HFFc6 (cell line): ENCODE measurements around the gene TBX6. TPM values are rescaled to one million over a fixed set of nuclear protein-coding genes. Genes with fewer than 3 reads are reported as not detected.

Experiments used
- DNase-seq: peaks from one replicate; pipeline ENCODE4 v3.0.0-alpha.2; 2018
- H3K27ac Mint-ChIP-seq: 2 replicates; pipeline ENCODE4 v1.8.0; 2020; ENCODE audit warnings: mild to moderate bottlenecking, mixed read lengths
- H3K27me3 Mint-ChIP-seq: 2 replicates; pipeline ENCODE4 v1.8.0; 2021; ENCODE audit warnings: mild to moderate bottlenecking, moderate library complexity, mixed read lengths; ENCODE audit not compliant: insufficient read depth
- H3K36me3 Mint-ChIP-seq: 2 replicates; pipeline ENCODE4 v1.8.0; 2021; ENCODE audit warnings: low read depth, mixed read lengths
- H3K4me1 Mint-ChIP-seq: 2 replicates; pipeline ENCODE4 v1.8.0; 2020; ENCODE audit warnings: low read depth, mixed read lengths
- H3K4me3 Mint-ChIP-seq: 2 replicates; pipeline ENCODE4 v1.8.0; 2020; ENCODE audit warnings: mild to moderate bottlenecking, moderate library complexity, mixed read lengths
- H3K9me3 Mint-ChIP-seq: 2 replicates; pipeline ENCODE4 v1.8.0; 2020; ENCODE audit warnings: mild to moderate bottlenecking, mixed read lengths
- CTCF ChIP-seq: fragments of 200-600 bp; sonication (generic); IDR thresholded peaks from 2 replicates; pipeline ENCODE4 v1.5.0; 2021; ENCODE audit warnings: antibody characterized with exemption, mild to moderate bottlenecking
- total RNA-seq, 6 experiments: library from RNA; stranded (reverse); fragmentation: NEBNext Ultra II Directional; extraction: Animal tissue kit (Norgen Biotek cat#: 25700); gene quantifications; 2 replicates in 1 of 6; 3 replicates in 5 of 6; pipeline ENCODE4 v1.2.3, GENCODE V29; 2021

The TBX6 gene
- total RNA-seq, 6 experiments from 2014 or later = 0.16 to 0.33 (median 0.26) TPM

GRCh38 chr16:30086291-30087140, 5.2 kb downstream of the TBX6 start:
- TF ChIP-seq CTCF = no peak
- peaks cover 24% of the 10 kb centered on the region for H3K36me3 Mint-ChIP-seq
- peaks cover 26% of the 10 kb centered on the region for H3K4me1 Mint-ChIP-seq
- H3K27ac Mint-ChIP-seq = no peak overlapping the region
- no peak for DNase-seq
- H3K27me3 Mint-ChIP-seq = peaks cover 2% of the 10 kb centered on the region
- H3K4me3 Mint-ChIP-seq = no peak overlapping the region
- H3K9me3 Mint-ChIP-seq = no peaks in the 10 kb centered on the region

GRCh38 chr16:30085820-30086219, 5.9 kb downstream of the TBX6 start:
- Mint-ChIP-seq H3K27me3 (peaks cover 2% of the 10 kb centered on the region), H3K36me3 (peaks cover 24% of the 10 kb centered on the region)
- DNase-seq = no peak

GRCh38 chr16:30085247-30085646, 6.5 kb downstream of the TBX6 start:
- peaks cover 21% of the 10 kb centered on the region for H3K4me1 Mint-ChIP-seq
- H3K9me3 Mint-ChIP-seq = no peaks in the 10 kb centered on the region
- peaks cover 2% of the 10 kb centered on the region for H3K27me3 Mint-ChIP-seq
- H3K36me3 Mint-ChIP-seq = peaks cover 24% of the 10 kb centered on the region
- H3K27ac Mint-ChIP-seq = no peak overlapping the region
- no peak for TF ChIP-seq CTCF
- no peak for DNase-seq
- H3K4me3 Mint-ChIP-seq = no peak overlapping the region

More at GRCh38 chr16:30085820-30086219, 5.9 kb downstream of the TBX6 start:
- no peak for TF ChIP-seq CTCF
- Mint-ChIP-seq H3K9me3 (no peaks in the 10 kb centered on the region), H3K27ac (no peak overlapping the region), H3K4me3 (no peak overlapping the region), H3K4me1 (peaks cover 25% of the 10 kb centered on the region)

GRCh38 chr16:30084816-30085159, 6.9 kb downstream of the TBX6 start:
- H3K36me3 Mint-ChIP-seq = peaks cover 25% of the 10 kb centered on the region
- H3K27ac Mint-ChIP-seq = no peak overlapping the region

GRCh38 chr16:30084096-30084815, 7.5 kb downstream of the TBX6 start:
- Mint-ChIP-seq H3K9me3 (no peaks in the 10 kb centered on the region), H3K4me1 (peaks cover 11% of the 10 kb centered on the region), H3K4me3 (no peak overlapping the region), H3K27me3 (peaks cover 2% of the 10 kb centered on the region), H3K36me3 (peaks cover 30% of the 10 kb centered on the region), H3K27ac (no peak overlapping the region)
- no peak for TF ChIP-seq CTCF
- DNase-seq = no peak

More at GRCh38 chr16:30084816-30085159, 6.9 kb downstream of the TBX6 start:
- no peak overlapping the region for H3K4me3 Mint-ChIP-seq
- H3K9me3 Mint-ChIP-seq = no peaks in the 10 kb centered on the region
- TF ChIP-seq CTCF = no peak
- peaks cover 2% of the 10 kb centered on the region for H3K27me3 Mint-ChIP-seq
- no peak for DNase-seq
- peaks cover 16% of the 10 kb centered on the region for H3K4me1 Mint-ChIP-seq
